Neural cell (in vitro differentiated cells): Measurements from ENCODE around the gene TTC9. TPM values are rescaled to one million over a fixed set of nuclear protein-coding genes. Genes with fewer than 3 reads are reported as not detected.

ENCODE experiments used
- H2AFZ ChIP-seq: fragments of 200-600, 300-800 bp; sonication (generic), shearing (Covaris generic); 2 replicates; pipeline ENCODE4 v1.6.0; 2014; ENCODE audit warnings: low read depth, mild to moderate bottlenecking, antibody characterized with exemption, low read length, moderate library complexity
- H3F3A ChIP-seq: fragments of 200-600 bp; shearing (Covaris generic); 2 replicates; pipeline ENCODE4 v1.6.1; 2016; ENCODE audit warnings: mild to moderate bottlenecking, moderate library complexity, mixed read lengths, antibody characterized with exemption, low read length; ENCODE audit not compliant: insufficient read depth, poor library complexity, severe bottlenecking
- H3K27ac ChIP-seq: fragments of 200-600, 300-800 bp; sonication (generic), shearing (Covaris generic); 2 replicates; pipeline ENCODE4 v1.5.1; 2014; ENCODE audit warnings: mild to moderate bottlenecking, low read length, moderate library complexity
- H3K27me3 ChIP-seq: fragments of 300-800, 200-600 bp; sonication (generic), shearing (Covaris generic); 2 replicates; pipeline ENCODE4 v1.6.0; 2014; ENCODE audit warnings: mild to moderate bottlenecking, low read depth, low read length, moderate library complexity; ENCODE audit not compliant: insufficient read depth
- H3K36me3 ChIP-seq: fragments of 300-800, 200-600 bp; sonication (generic), shearing (Covaris generic); 2 replicates; pipeline ENCODE4 v1.5.1; 2014; ENCODE audit warnings: mild to moderate bottlenecking, antibody characterized with exemption, low read length, moderate library complexity; ENCODE audit not compliant: insufficient read depth
- H3K4me2 ChIP-seq: fragments of 300-800, 200-600 bp; sonication (generic), shearing (Covaris generic); 2 replicates; pipeline ENCODE4 v1.6.0; 2014; ENCODE audit warnings: mild to moderate bottlenecking, low read length
- H3K4me3 ChIP-seq: fragments of 300-800, 200-600 bp; sonication (generic), shearing (Covaris generic); 2 replicates; pipeline ENCODE4 v1.5.1; 2014; ENCODE audit warnings: mild to moderate bottlenecking, low read length, moderate library complexity
- H3K79me2 ChIP-seq: fragments of 200-600 bp; shearing (Covaris generic); replicated peaks from 2 replicates; pipeline ENCODE4 v1.6.0; 2014; ENCODE audit warnings: mild to moderate bottlenecking, low read length, moderate library complexity; ENCODE audit not compliant: insufficient read depth
- H3K9ac ChIP-seq: fragments of 300-800, 200-600 bp; sonication (generic), shearing (Covaris generic); 2 replicates; pipeline ENCODE4 v1.6.1; 2016; ENCODE audit warnings: mild to moderate bottlenecking, low read length, mixed read lengths
- H3K9me2 ChIP-seq: fragments of 200-600 bp; shearing (Covaris generic); 2 replicates; pipeline ENCODE4 v1.6.1; 2016; ENCODE audit warnings: mild to moderate bottlenecking, low read length, mixed read lengths; ENCODE audit not compliant: insufficient read depth
- H3K9me3 ChIP-seq: fragments of 200-600, 300-800 bp; sonication (generic), shearing (Covaris generic); 2 replicates; pipeline ENCODE4 v1.6.1; 2016; ENCODE audit warnings: mild to moderate bottlenecking, mixed run types, low read length, moderate library complexity, mixed read lengths
- H4K20me1 ChIP-seq: fragments of 200-600 bp; shearing (Covaris generic); 2 replicates; pipeline ENCODE4 v1.6.1; 2016; ENCODE audit warnings: mild to moderate bottlenecking, mixed run types; ENCODE audit not compliant: insufficient read depth
- CTCF ChIP-seq: fragments of 450-650 bp; IDR thresholded peaks from 2 replicates; pipeline ENCODE4 v1.5.1; 2014; ENCODE audit warnings: antibody characterized with exemption, mild to moderate bottlenecking, moderate library complexity; ENCODE audit not compliant: poor library complexity, severe bottlenecking
- EP300 ChIP-seq: fragments of 450-650 bp; conservative IDR thresholded peaks from 2 replicates; pipeline ENCODE4 v1.6.1; 2014; ENCODE audit warnings: antibody characterized with exemption, mild to moderate bottlenecking, moderate library complexity; ENCODE audit not compliant: poor library complexity, severe bottlenecking
- EZH2 ChIP-seq: fragments of 200-600, 300-800 bp; shearing (Covaris generic), sonication (generic); IDR thresholded peaks from 2 replicates; pipeline ENCODE4 v1.6.1; 2014; ENCODE audit warnings: antibody characterized with exemption, low read length, borderline replicate concordance, mild to moderate bottlenecking; ENCODE audit not compliant: insufficient read depth, poor library complexity, severe bottlenecking
- MXI1 ChIP-seq: fragments of 450-650 bp; conservative IDR thresholded peaks from 2 replicates; pipeline ENCODE4 v1.6.1; 2014; ENCODE audit warnings: antibody characterized with exemption, mild to moderate bottlenecking; ENCODE audit not compliant: poor library complexity, severe bottlenecking
- POLR2AphosphoS5 ChIP-seq: IDR thresholded peaks from 2 replicates; pipeline ENCODE4 v1.6.1; 2012
- RAD21 ChIP-seq: fragments of 450-650 bp; conservative IDR thresholded peaks from 2 replicates; pipeline ENCODE4 v1.6.1; 2014; ENCODE audit warnings: antibody characterized with exemption, mild to moderate bottlenecking, moderate library complexity
- REST ChIP-seq: IDR thresholded peaks from 2 replicates; pipeline ENCODE4 v1.6.1; 2012; ENCODE audit warnings: borderline replicate concordance
- SMC3 ChIP-seq: fragments of 450-650 bp; conservative IDR thresholded peaks from 2 replicates; pipeline ENCODE4 v1.6.1; 2014; ENCODE audit warnings: antibody characterized with exemption, mild to moderate bottlenecking, moderate library complexity; ENCODE audit not compliant: poor library complexity
- TAF1 ChIP-seq: IDR thresholded peaks from 2 replicates; pipeline ENCODE4 v1.6.1; 2012; ENCODE audit warnings: low read depth
- polyA plus RNA-seq: library from polyadenylated mRNA; depleted of rRNA; stranded (reverse); fragments of >200 nt; gene quantifications from 2 replicates; pipeline ENCODE4 v1.2.3, GENCODE V29; 2014

TTC9 gene
- polyA plus RNA-seq, 1 donor from 2014 or later, result 11.1 TPM

- Histone ChIP-seq H2AFZ (no peak overlapping the region), H3K27ac (no peak overlapping the region), H3K4me2 (no peak overlapping the region), H3K4me3 (no peak overlapping the region), H3K9ac (no peak overlapping the region), H4K20me1 (no peaks in the 10 kb centered on the region), H3K27me3 (no peaks in the 10 kb centered on the region), H3K36me3 (no peaks in the 10 kb centered on the region), H3K9me3 (no peaks in the 10 kb centered on the region), H3K79me2 (no peaks in the 10 kb centered on the region), H3K9me2 (no peaks in the 10 kb centered on the region), H3F3A (no peaks in the 10 kb centered on the region)
- no peak for TF ChIP-seq POLR2AphosphoS5
- TF ChIP-seq EZH2, result no peak
- TF ChIP-seq MXI1, result no peak
- TF ChIP-seq EP300, result no peak
- no peak for TF ChIP-seq CTCF
- TF ChIP-seq SMC3, result no peak
- no peak for TF ChIP-seq TAF1
- no peak for TF ChIP-seq RAD21
- no peak for TF ChIP-seq REST
Observed at GRCh38 chr14:70698288-70698687, 56.6 kb downstream of the TTC9 start.

- Histone ChIP-seq H3F3A (no peaks in the 10 kb centered on the region), H3K36me3 (no peaks in the 10 kb centered on the region), H3K9ac (no peak overlapping the region), H2AFZ (no peak overlapping the region), H3K9me3 (no peaks in the 10 kb centered on the region), H3K4me3 (no peak overlapping the region), H3K79me2 (no peaks in the 10 kb centered on the region), H3K4me2 (no peak overlapping the region), H3K27me3 (no peaks in the 10 kb centered on the region), H4K20me1 (no peaks in the 10 kb centered on the region), H3K9me2 (no peaks in the 10 kb centered on the region), H3K27ac (no peak overlapping the region)
- no peak for TF ChIP-seq TAF1
- TF ChIP-seq SMC3, result no peak
- TF ChIP-seq MXI1, result no peak
- TF ChIP-seq REST, result no peak
- TF ChIP-seq EZH2, result no peak
- TF ChIP-seq EP300, result no peak
- TF ChIP-seq RAD21, result no peak
- TF ChIP-seq CTCF, result no peak
- no peak for TF ChIP-seq POLR2AphosphoS5
Observed at GRCh38 chr14:70699646-70700045, 57.9 kb downstream of the TTC9 start.
